SK-N-MC (cell line): ENCODE data around the gene SLAMF1.

Experiments
- DNase-seq: peaks from one replicate; pipeline ENCODE4 v3.0.0-alpha.2; 2011; ENCODE audit warnings: low read depth, low spot score
- H3K27ac ChIP-seq: fragments of 200-600 bp; sonication (generic); 2 replicates; pipeline ENCODE4 v1.5.1; 2016; ENCODE audit warnings: mixed run types
- H3K36me3 ChIP-seq: fragments of 200-600 bp; sonication (generic); 2 replicates; pipeline ENCODE4 v1.6.1; 2017; ENCODE audit warnings: antibody characterized with exemption, low read length, mixed read lengths; ENCODE audit not compliant: insufficient read depth
- H3K4me3 ChIP-seq: fragments of 200-600 bp; sonication (generic); 2 replicates; pipeline ENCODE4 v1.5.1; 2016
- H3K9ac ChIP-seq: fragments of 200-600 bp; sonication (generic); 2 replicates; pipeline ENCODE4 v1.8.0; 2017; ENCODE audit warnings: mixed run types, mixed read lengths; ENCODE audit not compliant: insufficient read length
- H3K9me3 ChIP-seq: fragments of 200-600 bp; sonication (generic); 2 replicates; pipeline ENCODE4 v1.6.1; 2017; ENCODE audit warnings: low read depth, mild to moderate bottlenecking, antibody characterized with exemption, low read length, moderate library complexity, mixed read lengths
- EZH2 ChIP-seq: fragments of 200-600 bp; sonication (generic); IDR thresholded peaks from one replicate; pipeline ENCODE4 v1.6.1; 2017; ENCODE audit warnings: antibody characterized with exemption
- FOXP2 ChIP-seq: optimal IDR thresholded peaks from 2 replicates; pipeline ENCODE3; 2011; ENCODE audit warnings: mild to moderate bottlenecking, moderate library complexity; ENCODE audit not compliant: insufficient read depth; ENCODE audit errors: extremely low read length, control extremely low read depth
- POLR2AphosphoS5 ChIP-seq: IDR thresholded peaks from 2 replicates; pipeline ENCODE4 v1.6.1; 2012; ENCODE audit warnings: mild to moderate bottlenecking, low read depth, low read length, borderline replicate concordance

Gene SLAMF1

GRCh38 chr1:160618327-160618726 lies 28.5 kb downstream of the SLAMF1 start:
- Histone ChIP-seq H3K9me3 (no peaks in the 10 kb centered on the region), H3K4me3 (no peak overlapping the region), H3K36me3 (no peaks in the 10 kb centered on the region), H3K27ac (no peak overlapping the region), H3K9ac (no peak overlapping the region)
- TF ChIP-seq EZH2 (no peak), POLR2AphosphoS5 (no peak), FOXP2 (no peak)
- DNase-seq, result no peak

GRCh38 chr1:160615660-160616059 lies 31.2 kb downstream of the SLAMF1 start:
- Histone ChIP-seq H3K9me3 (no peaks in the 10 kb centered on the region), H3K9ac (no peak overlapping the region), H3K27ac (no peak overlapping the region), H3K36me3 (no peaks in the 10 kb centered on the region), H3K4me3 (no peak overlapping the region)
- DNase-seq, result no peak
- TF ChIP-seq POLR2AphosphoS5, result no peak
- TF ChIP-seq EZH2, result no peak
- TF ChIP-seq FOXP2, result no peak

- Histone ChIP-seq H3K4me3 (no peak overlapping the region), H3K9ac (no peak overlapping the region), H3K27ac (no peak overlapping the region), H3K36me3 (no peaks in the 10 kb centered on the region), H3K9me3 (no peaks in the 10 kb centered on the region)
- TF ChIP-seq POLR2AphosphoS5, result no peak
- no peak for TF ChIP-seq EZH2
- no peak for TF ChIP-seq FOXP2
- DNase-seq, result no peak
Measured at GRCh38 chr1:160614410-160614809, 32.4 kb downstream of the SLAMF1 start.

- Histone ChIP-seq H3K9me3 (no peaks in the 10 kb centered on the region), H3K36me3 (no peaks in the 10 kb centered on the region), H3K9ac (no peak overlapping the region), H3K27ac (no peak overlapping the region), H3K4me3 (no peak overlapping the region)
- TF ChIP-seq FOXP2, result no peak
- TF ChIP-seq POLR2AphosphoS5, result no peak
- no peak for TF ChIP-seq EZH2
- no peak for DNase-seq
Measured at GRCh38 chr1:160612613-160613218, 34.1 kb downstream of the SLAMF1 start.

- H3K27ac ChIP-seq, result no peak overlapping the region
- H3K36me3 ChIP-seq, result no peaks in the 10 kb centered on the region
- no peak overlapping the region for H3K4me3 ChIP-seq
- no peaks in the 10 kb centered on the region for H3K9me3 ChIP-seq
- no peak overlapping the region for H3K9ac ChIP-seq
- TF ChIP-seq FOXP2 (no peak), EZH2 (no peak), POLR2AphosphoS5 (no peak)
- no peak for DNase-seq
Measured at GRCh38 chr1:160610569-160611242, 36.1 kb downstream of the SLAMF1 start.

GRCh38 chr1:160608941-160609340 lies 37.9 kb downstream of the SLAMF1 start:
- Histone ChIP-seq H3K9ac (no peak overlapping the region), H3K27ac (no peak overlapping the region), H3K4me3 (no peak overlapping the region), H3K36me3 (no peaks in the 10 kb centered on the region), H3K9me3 (no peaks in the 10 kb centered on the region)
- TF ChIP-seq EZH2, result no peak
- TF ChIP-seq FOXP2, result no peak
- no peak for TF ChIP-seq POLR2AphosphoS5
- DNase-seq, result no peak

- H3K9me3 ChIP-seq, result no peaks in the 10 kb centered on the region
- no peak overlapping the region for H3K9ac ChIP-seq
Measured at GRCh38 chr1:160608514-160608913, 38.3 kb downstream of the SLAMF1 start.

GRCh38 chr1:160608057-160608456 lies 38.8 kb downstream of the SLAMF1 start:
- no peak for DNase-seq
- TF ChIP-seq POLR2AphosphoS5 (no peak), FOXP2 (no peak), EZH2 (no peak)
- Histone ChIP-seq H3K9me3 (no peaks in the 10 kb centered on the region), H3K36me3 (no peaks in the 10 kb centered on the region), H3K4me3 (no peak overlapping the region), H3K9ac (no peak overlapping the region), H3K27ac (no peak overlapping the region)

More at GRCh38 chr1:160608514-160608913, 38.3 kb downstream of the SLAMF1 start:
- no peak overlapping the region for H3K4me3 ChIP-seq
- no peaks in the 10 kb centered on the region for H3K36me3 ChIP-seq
- no peak for DNase-seq
- H3K27ac ChIP-seq, result no peak overlapping the region
- TF ChIP-seq FOXP2 (no peak), POLR2AphosphoS5 (no peak), EZH2 (no peak)
